GM12878 (cell line): Measurements from ENCODE around the gene UBE2J2. TPM values are rescaled to one million over a fixed set of nuclear protein-coding genes. Genes with fewer than 3 reads are reported as not detected.

ENCODE experiments used
- ATAC-seq: fragments of 200-7000 bp; cut with Tn5 transposase; 3 replicates; pipeline ENCODE4 v1.9.1; 2020; ENCODE audit warnings: mild to moderate bottlenecking, moderate library complexity
- BruUV-seq: library from RNA; stranded (reverse); fragments of 400-500 nt; replicated peaks from 2 replicates; lab custom pipeline; 2021; lab: Mats Ljungman, UMichigan
- CTCF ChIA-PET: fragments of 300-600 bp; sonication (Branson Sonifier 250); formaldehyde crosslinking; extraction: SDS; loops from one replicate; lab custom pipeline; 2021; ENCODE audit warnings: inconsistent platforms; lab: Yijun Ruan, JAX
- POLR2A ChIA-PET: fragments of 350-600 bp; formaldehyde crosslinking; extraction: SDS; loops from one replicate; lab custom pipeline; 2021; ENCODE audit warnings: inconsistent platforms; lab: Charles Lee
- RAD21 ChIA-PET: fragments of 300-600 bp; sonication (Branson Sonifier 250); formaldehyde crosslinking; loops from one replicate; lab custom pipeline; 2023; ENCODE audit warnings: antibody characterized with exemption; ENCODE audit not compliant: unreplicated experiment; lab: Charles Lee
- SMC1A ChIA-PET: fragments of 300-600 bp; sonication (Branson Sonifier 250); formaldehyde crosslinking; loops from one replicate; lab custom pipeline; 2023; ENCODE audit not compliant: unreplicated experiment, uncharacterized antibody; lab: Charles Lee
- DNase-seq: peaks from one replicate; pipeline ENCODE4 v3.0.0-alpha.2; 2011; ENCODE audit warnings: low read depth, low spot score
- FAIRE-seq: peaks from 3 replicates; lab custom pipeline; 2011; peaks lifted over from hg19 to GRCh38; lab: Jason Lieb, UNC
- H2AFZ ChIP-seq: 2 replicates; pipeline ENCODE4 v1.6.0; 2011; ENCODE audit warnings: low read depth, low read length, control low read depth; ENCODE audit not compliant: control insufficient read depth
- H3K27ac ChIP-seq: 2 replicates; pipeline ENCODE4 v1.5.1; 2011; ENCODE audit warnings: control low read depth; ENCODE audit not compliant: control insufficient read depth, insufficient read depth
- H3K27me3 ChIP-seq, 2 experiments: replicated peaks in 1 of 2; 2 replicates each; pipeline versions ENCODE4 v1.6.0 to v1.6.1; 2011; ENCODE audit warnings: low read length in 1 of 2; ENCODE audit not compliant: control insufficient read depth in 2 of 2, insufficient read depth in 2 of 2
- H3K36me3 ChIP-seq, 2 experiments: 2 replicates each; pipeline ENCODE4 v1.5.1; 2011; ENCODE audit warnings: low read length in 1 of 2; ENCODE audit not compliant: control insufficient read depth in 2 of 2, insufficient read depth in 2 of 2
- H3K4me1 ChIP-seq: 2 replicates; pipeline ENCODE4 v1.6.1; 2011; ENCODE audit warnings: mild to moderate bottlenecking, low read length, moderate library complexity, mixed read lengths; ENCODE audit not compliant: control insufficient read depth, insufficient read depth
- H3K4me2 ChIP-seq: 2 replicates; pipeline ENCODE4 v1.6.0; 2011; ENCODE audit warnings: control low read depth; ENCODE audit not compliant: control insufficient read depth, insufficient read depth
- H3K4me3 ChIP-seq: fragments of 200-600 bp; sonication (generic); 2 replicates; pipeline ENCODE4 v1.5.1; 2016
- H3K79me2 ChIP-seq: 2 replicates; pipeline ENCODE4 v1.6.0; 2011; ENCODE audit warnings: low read length; ENCODE audit not compliant: control insufficient read depth, insufficient read depth
- H3K9ac ChIP-seq: 2 replicates; pipeline ENCODE4 v1.8.0; 2011; ENCODE audit warnings: low read length, control low read depth, mixed read lengths; ENCODE audit not compliant: control insufficient read depth, insufficient read depth
- H3K9me3 ChIP-seq: replicated peaks from 3 replicates; pipeline ENCODE4 v1.5.1; 2011; ENCODE audit warnings: mild to moderate bottlenecking, low read length; ENCODE audit not compliant: control insufficient read depth, insufficient read depth
- H4K20me1 ChIP-seq: 2 replicates; pipeline ENCODE4 v1.6.0; 2011; ENCODE audit not compliant: control insufficient read depth, insufficient read depth
- CBFB ChIP-seq: IDR thresholded peaks from 2 replicates; pipeline ENCODE4 v1.6.1; 2016; ENCODE audit warnings: antibody characterized with exemption, low read depth
- FOXK2 ChIP-seq: fragments of 450-650 bp; IDR thresholded peaks from 2 replicates; pipeline ENCODE4 v1.6.1; 2017; ENCODE audit warnings: mild to moderate bottlenecking, moderate library complexity
- GATAD2B ChIP-seq: fragments of 450-650 bp; conservative IDR thresholded peaks from 2 replicates; pipeline ENCODE4 v1.6.1; 2017; ENCODE audit warnings: low read depth, mild to moderate bottlenecking, moderate library complexity
- NFYA ChIP-seq: IDR thresholded peaks from 2 replicates; pipeline ENCODE4 v1.6.1; 2011; ENCODE audit warnings: low read depth, mild to moderate bottlenecking, low read length, improper control_type of control experiment, borderline replicate concordance
- POLR2AphosphoS2 ChIP-seq: IDR thresholded peaks from 2 replicates; pipeline ENCODE4 v1.6.1; 2011; ENCODE audit warnings: low read depth, mild to moderate bottlenecking, low read length, improper control_type of control experiment, moderate library complexity
- RUNX3 ChIP-seq: IDR thresholded peaks from 2 replicates; pipeline ENCODE4 v1.6.1; 2012; ENCODE audit warnings: low read length, inconsistent platforms
- SRF ChIP-seq, 2 experiments: IDR thresholded peaks; 2 replicates each; pipeline ENCODE4 v1.6.1; 2011; ENCODE audit warnings: low read depth in 2 of 2, low read length in 2 of 2, mild to moderate bottlenecking in 1 of 2, moderate library complexity in 1 of 2
- SUZ12 ChIP-seq: fragments of 200-600 bp; sonication (generic); IDR thresholded peaks from one replicate; pipeline ENCODE4 v1.6.1; 2018; ENCODE audit warnings: antibody characterized with exemption, mild to moderate bottlenecking; ENCODE audit not compliant: unreplicated experiment
- ZNF622 ChIP-seq: fragments of 450-650 bp; IDR thresholded peaks from 2 replicates; pipeline ENCODE4 v1.6.1; 2017; ENCODE audit warnings: mild to moderate bottlenecking, inconsistent platforms
- WGBS: methylation state at CpG from one replicate; pipeline ENCODE4 v1.1.6; 2016; ENCODE audit warnings: low lambda C conversion rate; ENCODE audit not compliant: insufficient replicate concordance, insufficient coverage; ENCODE audit errors: missing lambda C conversion rate; 5-methylcytosine and 5-hydroxymethylcytosine counted together
- in situ Hi-C: fragments of 300-500 bp; cut with MboI; formaldehyde crosslinking; loops from 9 replicates; pipeline ENCODE4 v1.14.3; 2018; ENCODE audit warnings: mixed read lengths
- intact Hi-C: fragments of 100-400 bp; cut with micrococcal nuclease; formaldehyde crosslinking; loops from one replicate; pipeline ENCODE4 v1.14.2; 2022; ENCODE audit not compliant: unreplicated experiment
- polyA plus RNA-seq, 11 experiments: library from polyadenylated mRNA; depleted of rRNA in 4 of 11; unstranded in 6 of 11; stranded (reverse) in 5 of 11; fragments of >200 nt; fragmentation: Nextera tagmentation in 4 of 11; fragmentation: Illumina TruSeq in 1 of 11; extraction: Ambion mirVana in 4 of 11; extraction: Trizol in 1 of 11; gene quantifications; 1 replicate in 1 of 11; 2 replicates in 10 of 11; pipeline versions ENCODE4 v1.2.1 to v1.2.3, GENCODE V29; 2011 to 2016; ENCODE audit warnings: inconsistent platforms in 2 of 11, missing spikeins in 2 of 11, low read depth in 1 of 11
- total RNA-seq, 4 experiments: library from RNA; depleted of rRNA in 3 of 4; stranded (reverse); fragments of >200 nt in 3 of 4; fragmentation: Illumina TruSeq in 1 of 4; extraction: Trizol in 1 of 4; gene quantifications; 2 replicates each; pipeline versions ENCODE4 v1.2.1 to v1.2.3, GENCODE V29; 2013 to 2021
- TF ChIP-seq, protein P1 (sequence below): IDR thresholded peaks from 2 replicates; pipeline ENCODE4 v1.6.1; 2012; ENCODE audit warnings: mild to moderate bottlenecking, low read depth, low read length
- TF ChIP-seq, protein P2 (sequence below): fragments of 450-650 bp; IDR thresholded peaks from 2 replicates; pipeline ENCODE4 v1.6.1; 2017; ENCODE audit warnings: borderline replicate concordance

UBE2J2 gene
- total and polyA plus RNA-seq, 10 of the 15 experiments (the other 5 are each of a cell fraction or from before 2014, with no cell fraction given): 0.72 to 70.5 (median 49.2) TPM

DNA sequence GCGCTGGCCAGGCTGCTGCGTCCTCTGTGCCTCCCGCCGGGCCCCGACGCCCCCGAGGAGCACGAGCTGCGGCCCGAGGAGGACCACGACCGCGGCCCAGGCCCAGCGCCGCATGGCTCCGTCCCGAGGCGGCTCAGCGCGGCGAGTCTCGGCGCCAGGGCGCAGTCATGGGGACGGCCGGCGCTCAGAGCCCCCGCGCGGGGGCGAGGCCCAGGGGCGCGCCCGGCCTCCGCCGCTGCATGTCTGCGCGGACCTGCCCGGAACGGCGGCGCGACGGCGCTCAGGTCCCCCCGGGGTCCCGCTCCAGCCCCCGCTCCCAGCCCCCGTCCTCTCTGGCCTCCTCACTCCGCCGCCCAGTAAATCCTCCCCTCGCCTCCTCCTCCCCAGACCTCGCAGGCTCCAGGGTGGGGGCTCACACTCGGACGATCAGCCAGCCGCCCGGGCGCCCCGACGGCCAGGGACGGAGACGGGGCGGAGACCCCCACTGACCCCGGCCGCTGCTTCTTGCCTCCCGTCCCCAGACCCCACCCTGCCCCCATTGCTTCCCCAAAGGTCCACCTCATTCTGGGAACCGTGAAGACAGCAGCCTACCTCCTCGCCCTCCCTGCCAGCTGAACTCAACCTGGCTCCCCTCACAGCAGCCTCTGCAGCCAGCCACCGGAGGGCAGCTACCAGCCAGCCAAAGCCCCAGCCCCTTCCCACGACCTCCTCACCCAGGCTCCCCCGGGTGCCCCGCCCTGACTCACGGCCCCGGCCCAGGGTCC lies 26.9 kb downstream of the UBE2J2 start, which contains the start of gene C1QTNF12:
C1QTNF12 (minus strand) TSS at position 146 of the 764 bp plus-strand sequence; CDS start at position 114, 32 bp downstream.
- ChIA-PET POLR2A (no interaction called here), RAD21 (no interaction called here), CTCF (no interaction called here), SMC1A (no interaction called here)
- H3K4me1 ChIP-seq: peaks cover 12% of the 10 kb centered on the region
- H3K4me3 ChIP-seq: no peak within 1 kb of the TSS
- FAIRE-seq (no peak), DNase-seq (no peak), ATAC-seq (no peak)
- BruUV-seq: no TSS peak
- H3K27ac ChIP-seq: no peak within 1 kb of the TSS
- no peaks in the 10 kb centered on the region for H4K20me1 ChIP-seq
- no peak for TF ChIP-seq CBFB
- no peak for TF ChIP-seq NFYA
- TF ChIP-seq SUZ12: peak; percentile 73
- no peaks in the 10 kb centered on the region for H3K9me3 ChIP-seq
- no peak within 1 kb of the TSS for H3K4me2 ChIP-seq
- H3K9ac ChIP-seq: no peak within 1 kb of the TSS
- H2AFZ ChIP-seq: no peak within 1 kb of the TSS
- WGBS: 7% methylated on average over 60 of the region's 74 CpGs
- intact Hi-C loops (no loop called here), in situ Hi-C loops (no loop called here)
- peaks cover 1 to 5% of the 10 kb centered on the region in 2 experiments; a peak in 3 of 4 replicates for H3K27me3 ChIP-seq
- H3K79me2 ChIP-seq: no peaks in the 10 kb centered on the region
- no peaks in the 10 kb centered on the region for H3K36me3 ChIP-seq

DNA sequence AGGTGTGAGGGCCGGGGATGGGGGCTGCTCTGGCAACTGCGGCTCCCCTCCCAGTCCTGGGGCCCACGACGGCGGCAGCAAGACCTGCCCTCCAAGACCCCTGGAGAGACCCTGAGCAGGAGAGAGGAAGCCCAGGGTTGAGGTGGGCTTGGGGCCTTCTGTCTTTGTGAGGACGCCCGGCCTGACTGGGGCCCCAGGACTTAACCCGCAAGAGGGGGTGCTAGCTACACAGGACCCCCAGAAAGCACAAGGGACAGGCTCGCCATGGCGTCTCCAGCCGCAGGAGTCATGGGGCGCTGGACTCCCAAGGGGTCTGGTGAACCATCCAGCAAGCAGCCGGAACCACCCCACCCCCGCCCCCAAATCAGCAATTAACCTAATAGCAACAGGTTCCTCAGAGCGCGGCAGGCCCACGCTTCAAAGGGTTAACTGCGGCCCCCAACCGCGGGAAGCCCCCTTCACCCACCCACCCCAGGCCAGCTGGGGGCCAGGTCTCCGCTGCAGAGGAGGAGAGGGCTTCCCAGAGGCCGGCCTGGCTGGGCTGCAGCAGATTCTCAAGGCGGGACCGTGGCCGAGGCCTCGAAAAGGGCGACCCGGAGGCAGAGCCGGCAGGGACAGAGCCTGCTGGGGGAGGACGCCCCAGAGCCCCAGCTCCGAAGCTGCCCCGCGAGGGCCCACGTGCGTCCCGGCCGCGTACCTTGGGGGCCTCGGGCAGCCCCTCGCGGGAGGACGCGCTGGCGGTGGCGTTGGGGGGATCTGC lies 27.7 kb downstream of the UBE2J2 start:
- no peaks in the 10 kb centered on the region for H3K9me3 ChIP-seq
- no peak overlapping the region for H3K27ac ChIP-seq
- H3K4me3 ChIP-seq: no peak overlapping the region
- H3K27me3 ChIP-seq: peaks cover 1 to 5% of the 10 kb centered on the region in 2 experiments; a peak in 3 of 4 replicates
- in situ Hi-C loops (no loop called here), intact Hi-C loops (no loop called here)
- no peaks in the 10 kb centered on the region for H3K36me3 ChIP-seq
- H3K9ac ChIP-seq: no peak overlapping the region
- no peak overlapping the region for H2AFZ ChIP-seq
- H3K79me2 ChIP-seq: no peaks in the 10 kb centered on the region
- no peak overlapping the region for H3K4me2 ChIP-seq
- ChIA-PET RAD21 (no interaction called here), CTCF (no interaction called here), SMC1A (no interaction called here), POLR2A (no interaction called here)
- FAIRE-seq (no peak), ATAC-seq (no peak), DNase-seq (no peak)
- H4K20me1 ChIP-seq: no peaks in the 10 kb centered on the region
- 26% methylated on average over 23 of the region's 45 CpGs for WGBS
- H3K4me1 ChIP-seq: peaks cover 7% of the 10 kb centered on the region
- BruUV-seq: no TSS peak
- TF ChIP-seq ZNF622 (no peak), SRF (IDR thresholded peaks at IDR 0.05; ENCODE audit: low read depth in 2 of 2, low read length in 2 of 2) (no peak), RUNX3 (no peak), FOXK2 (no peak), GATAD2B (no peak), POLR2AphosphoS2 (no peak)
- TF ChIP-seq, protein P1, sequence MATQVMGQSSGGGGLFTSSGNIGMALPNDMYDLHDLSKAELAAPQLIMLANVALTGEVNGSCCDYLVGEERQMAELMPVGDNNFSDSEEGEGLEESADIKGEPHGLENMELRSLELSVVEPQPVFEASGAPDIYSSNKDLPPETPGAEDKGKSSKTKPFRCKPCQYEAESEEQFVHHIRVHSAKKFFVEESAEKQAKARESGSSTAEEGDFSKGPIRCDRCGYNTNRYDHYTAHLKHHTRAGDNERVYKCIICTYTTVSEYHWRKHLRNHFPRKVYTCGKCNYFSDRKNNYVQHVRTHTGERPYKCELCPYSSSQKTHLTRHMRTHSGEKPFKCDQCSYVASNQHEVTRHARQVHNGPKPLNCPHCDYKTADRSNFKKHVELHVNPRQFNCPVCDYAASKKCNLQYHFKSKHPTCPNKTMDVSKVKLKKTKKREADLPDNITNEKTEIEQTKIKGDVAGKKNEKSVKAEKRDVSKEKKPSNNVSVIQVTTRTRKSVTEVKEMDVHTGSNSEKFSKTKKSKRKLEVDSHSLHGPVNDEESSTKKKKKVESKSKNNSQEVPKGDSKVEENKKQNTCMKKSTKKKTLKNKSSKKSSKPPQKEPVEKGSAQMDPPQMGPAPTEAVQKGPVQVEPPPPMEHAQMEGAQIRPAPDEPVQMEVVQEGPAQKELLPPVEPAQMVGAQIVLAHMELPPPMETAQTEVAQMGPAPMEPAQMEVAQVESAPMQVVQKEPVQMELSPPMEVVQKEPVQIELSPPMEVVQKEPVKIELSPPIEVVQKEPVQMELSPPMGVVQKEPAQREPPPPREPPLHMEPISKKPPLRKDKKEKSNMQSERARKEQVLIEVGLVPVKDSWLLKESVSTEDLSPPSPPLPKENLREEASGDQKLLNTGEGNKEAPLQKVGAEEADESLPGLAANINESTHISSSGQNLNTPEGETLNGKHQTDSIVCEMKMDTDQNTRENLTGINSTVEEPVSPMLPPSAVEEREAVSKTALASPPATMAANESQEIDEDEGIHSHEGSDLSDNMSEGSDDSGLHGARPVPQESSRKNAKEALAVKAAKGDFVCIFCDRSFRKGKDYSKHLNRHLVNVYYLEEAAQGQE: no peak
- TF ChIP-seq, protein P2, sequence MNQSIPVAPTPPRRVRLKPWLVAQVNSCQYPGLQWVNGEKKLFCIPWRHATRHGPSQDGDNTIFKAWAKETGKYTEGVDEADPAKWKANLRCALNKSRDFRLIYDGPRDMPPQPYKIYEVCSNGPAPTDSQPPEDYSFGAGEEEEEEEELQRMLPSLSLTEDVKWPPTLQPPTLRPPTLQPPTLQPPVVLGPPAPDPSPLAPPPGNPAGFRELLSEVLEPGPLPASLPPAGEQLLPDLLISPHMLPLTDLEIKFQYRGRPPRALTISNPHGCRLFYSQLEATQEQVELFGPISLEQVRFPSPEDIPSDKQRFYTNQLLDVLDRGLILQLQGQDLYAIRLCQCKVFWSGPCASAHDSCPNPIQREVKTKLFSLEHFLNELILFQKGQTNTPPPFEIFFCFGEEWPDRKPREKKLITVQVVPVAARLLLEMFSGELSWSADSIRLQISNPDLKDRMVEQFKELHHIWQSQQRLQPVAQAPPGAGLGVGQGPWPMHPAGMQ: no peak
